Measurements from ENCODE around the gene SDK1. TPM values are rescaled to one million over a fixed set of nuclear protein-coding genes. Genes with fewer than 3 reads are reported as not detected.

The SDK1 gene
- total RNA-seq, 1 donor from 2014 or later, result 10.4 TPM

GRCh38 chr7:4203626-4204512 lies 902.8 kb downstream of the SDK1 start:
- ATAC-seq (no peak), DNase-seq (no peak)
- Histone ChIP-seq H3K4me3 (no peak overlapping the region), H3K9me3 (no peaks in the 10 kb centered on the region), H3K27ac (no peak overlapping the region), H3K4me1 (no peaks in the 10 kb centered on the region), H3K27me3 (no peaks in the 10 kb centered on the region), H3K36me3 (no peaks in the 10 kb centered on the region)
- no peak for TF ChIP-seq CTCF (IDR thresholded peaks at IDR 0.05)
- intact Hi-C loops (cut with DNase I), result no loop called here

- no peak for TF ChIP-seq CTCF (IDR thresholded peaks at IDR 0.05)
- no peak for DNase-seq
- Histone ChIP-seq H3K27me3 (no peaks in the 10 kb centered on the region), H3K4me3 (no peak overlapping the region), H3K36me3 (no peaks in the 10 kb centered on the region), H3K27ac (no peak overlapping the region), H3K4me1 (no peaks in the 10 kb centered on the region), H3K9me3 (no peaks in the 10 kb centered on the region)
- no peak for ATAC-seq
- intact Hi-C loops (cut with DNase I), result no loop called here
These were observed 903.6 kb downstream of the SDK1 start for GRCh38 chr7:4204513-4205165.

- no peak for TF ChIP-seq CTCF (IDR thresholded peaks at IDR 0.05)
- Histone ChIP-seq H3K4me3 (no peak overlapping the region), H3K27me3 (no peaks in the 10 kb centered on the region), H3K27ac (no peak overlapping the region), H3K36me3 (no peaks in the 10 kb centered on the region), H3K9me3 (no peaks in the 10 kb centered on the region), H3K4me1 (no peaks in the 10 kb centered on the region)
- ATAC-seq, result no peak
- peak; percentile 57 for DNase-seq
- intact Hi-C loops (cut with DNase I), result no loop called here
These were observed 904.8 kb downstream of the SDK1 start for GRCh38 chr7:4205828-4206227.

- no peak for TF ChIP-seq CTCF (IDR thresholded peaks at IDR 0.05)
- intact Hi-C loops (cut with DNase I), result no loop called here
- no peak for ATAC-seq
- H3K27me3 ChIP-seq, result no peaks in the 10 kb centered on the region
- no peaks in the 10 kb centered on the region for H3K4me1 ChIP-seq
- no peaks in the 10 kb centered on the region for H3K36me3 ChIP-seq
- H3K9me3 ChIP-seq, result no peaks in the 10 kb centered on the region
- peak; percentile 30 for DNase-seq
- no peak overlapping the region for H3K27ac ChIP-seq
- H3K4me3 ChIP-seq, result no peak overlapping the region
These were observed 906.0 kb downstream of the SDK1 start for GRCh38 chr7:4207011-4207410.

- H3K4me3 ChIP-seq, result no peak overlapping the region
- H3K4me1 ChIP-seq, result no peaks in the 10 kb centered on the region
- ATAC-seq, result no peak
- DNase-seq, result peak; percentile 51
- intact Hi-C loops (cut with DNase I), result no loop called here
- H3K27ac ChIP-seq, result no peak overlapping the region
- H3K27me3 ChIP-seq, result no peaks in the 10 kb centered on the region
- no peaks in the 10 kb centered on the region for H3K36me3 ChIP-seq
- no peak for TF ChIP-seq CTCF (IDR thresholded peaks at IDR 0.05)
- no peaks in the 10 kb centered on the region for H3K9me3 ChIP-seq
These were observed 907.0 kb downstream of the SDK1 start for GRCh38 chr7:4208086-4208485.

All from upper lobe of right lung (tissue), 1 donor.